ENCODE results near the gene BOLA1.

BOLA1 gene

GRCh38 chr1:149887456-149888246 lies 11.7 kb upstream of the BOLA1 start:
- peak; percentile 95 to 97 for DNase-seq

DNA sequence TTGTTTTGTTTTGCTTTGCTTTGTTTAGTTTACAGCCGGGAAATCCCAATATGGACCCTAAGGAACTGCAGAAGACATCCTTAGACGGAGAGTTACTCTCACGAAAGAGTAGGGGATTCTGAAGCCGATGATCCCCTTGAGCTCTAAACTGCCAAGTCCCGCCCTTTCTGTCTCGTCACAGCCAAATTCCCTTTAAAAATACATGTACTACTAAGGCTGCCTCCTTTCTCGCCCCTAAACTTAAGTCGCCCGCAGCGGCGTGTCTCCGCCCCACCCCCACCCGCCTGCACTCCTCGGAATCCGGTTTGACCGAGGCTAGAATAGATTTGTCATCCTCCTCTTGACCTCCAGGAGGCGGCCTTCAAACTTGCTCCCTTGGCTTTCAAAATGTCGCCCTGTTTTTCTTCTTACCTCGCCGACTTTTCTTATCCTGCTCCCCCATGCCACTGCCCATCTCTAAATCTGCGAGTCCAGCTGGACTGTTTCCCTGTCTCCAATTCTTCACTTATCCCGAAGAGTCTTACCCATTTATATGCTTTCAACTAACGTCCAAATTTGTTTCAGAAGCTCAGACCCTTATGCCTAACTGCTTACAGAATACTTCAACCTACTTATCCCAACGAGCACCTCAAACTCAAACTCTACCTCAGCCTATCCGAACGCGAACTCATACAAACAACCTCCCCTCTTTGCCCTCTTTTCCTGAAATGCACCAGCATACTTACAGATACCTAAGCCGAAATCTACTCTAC lies 10.9 kb upstream of the BOLA1 start:
- peak; percentile 76 to 86 for DNase-seq

DNA sequence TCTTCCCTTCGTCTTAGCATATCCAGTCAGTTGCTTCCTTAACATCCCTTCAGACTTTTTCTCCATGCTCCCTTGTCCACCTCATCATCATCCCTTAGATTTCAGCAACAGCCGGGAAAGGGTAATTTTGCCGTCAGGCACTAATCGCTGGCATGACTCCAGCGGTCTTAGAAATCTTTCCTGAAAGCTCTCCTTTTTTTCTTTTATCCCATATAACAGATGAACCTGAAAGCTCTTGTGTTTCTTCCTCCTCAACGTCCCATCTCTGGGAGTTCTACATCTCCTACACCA lies 10.4 kb upstream of the BOLA1 start:
- DNase-seq = no peak

DNA sequence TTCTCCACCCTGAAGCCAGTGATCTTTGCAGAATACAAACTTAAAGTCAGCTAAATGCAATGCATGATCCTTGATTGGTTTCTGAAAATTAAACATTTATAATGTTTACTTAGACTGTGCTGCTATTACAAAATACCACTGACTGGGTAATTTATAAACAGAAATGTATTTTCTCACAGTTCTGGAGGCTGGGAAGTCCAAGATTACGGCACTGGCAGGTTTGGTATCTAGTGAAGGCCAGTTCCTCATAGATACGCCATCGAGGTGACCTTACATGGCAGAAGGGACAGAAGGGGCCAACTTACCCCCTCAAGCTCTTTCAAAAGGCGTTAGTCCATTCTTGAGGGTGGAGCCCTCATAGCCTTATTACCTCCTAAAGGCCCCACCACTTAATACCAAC lies 2.8 kb upstream of the BOLA1 start:
- DNase-seq = peak; percentile 53 to 59

DNA sequence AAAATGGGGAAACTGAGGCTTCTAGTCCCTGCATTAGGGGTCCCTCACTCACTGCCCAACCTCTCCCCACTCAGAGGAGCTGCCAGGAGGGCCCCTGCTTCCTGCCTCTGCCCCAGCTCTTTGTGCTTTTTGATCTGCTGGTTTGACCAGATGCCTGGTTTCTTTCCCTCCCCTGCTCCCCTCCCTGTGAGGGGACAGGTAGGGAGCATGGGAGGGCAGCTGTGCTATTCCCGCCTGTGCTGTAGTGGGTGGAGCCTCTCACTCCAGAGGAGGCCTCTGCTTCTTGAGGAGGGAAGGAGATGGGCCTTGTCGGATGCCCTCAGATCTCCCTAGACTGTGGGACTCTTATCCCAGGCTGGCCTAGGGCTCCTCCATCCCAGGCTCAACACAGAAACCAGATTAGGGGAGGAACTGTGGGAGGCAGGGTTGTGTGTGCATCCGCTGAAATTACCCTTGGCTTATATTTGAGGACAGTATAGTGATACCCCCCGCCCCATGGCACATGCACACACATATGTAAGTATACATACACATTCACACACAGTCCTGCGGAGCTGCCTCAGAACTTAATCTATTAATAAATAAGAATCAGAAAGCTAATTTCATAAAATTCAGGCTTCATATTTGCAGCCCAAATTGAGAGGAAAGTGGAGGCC lies 4.6 kb downstream of the BOLA1 start:
- no peak for DNase-seq

- DNase-seq = no peak
These were observed 7.3 kb downstream of the BOLA1 start for GRCh38 chr1:149906570-149907075.

DNA sequence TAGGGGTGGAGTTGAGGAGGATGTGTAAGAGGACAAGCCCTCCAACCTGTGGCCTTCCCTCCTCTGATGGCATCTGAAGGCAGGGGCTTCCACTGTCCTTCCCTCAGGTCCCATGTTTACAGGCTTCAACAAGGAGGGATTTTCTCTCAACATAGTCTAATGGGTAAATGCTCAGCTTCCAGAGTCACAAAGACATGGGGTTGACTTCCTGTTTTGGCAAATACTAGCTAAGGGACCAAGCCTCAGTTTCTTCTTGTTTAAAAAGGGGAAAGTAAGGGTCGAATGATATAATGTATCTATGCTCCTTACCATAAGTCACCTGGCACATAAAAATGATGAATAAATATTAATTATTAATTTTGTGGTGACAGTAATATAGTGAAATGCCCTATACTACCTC lies 15.2 kb downstream of the BOLA1 start:
- DNase-seq = no peak

DNA sequence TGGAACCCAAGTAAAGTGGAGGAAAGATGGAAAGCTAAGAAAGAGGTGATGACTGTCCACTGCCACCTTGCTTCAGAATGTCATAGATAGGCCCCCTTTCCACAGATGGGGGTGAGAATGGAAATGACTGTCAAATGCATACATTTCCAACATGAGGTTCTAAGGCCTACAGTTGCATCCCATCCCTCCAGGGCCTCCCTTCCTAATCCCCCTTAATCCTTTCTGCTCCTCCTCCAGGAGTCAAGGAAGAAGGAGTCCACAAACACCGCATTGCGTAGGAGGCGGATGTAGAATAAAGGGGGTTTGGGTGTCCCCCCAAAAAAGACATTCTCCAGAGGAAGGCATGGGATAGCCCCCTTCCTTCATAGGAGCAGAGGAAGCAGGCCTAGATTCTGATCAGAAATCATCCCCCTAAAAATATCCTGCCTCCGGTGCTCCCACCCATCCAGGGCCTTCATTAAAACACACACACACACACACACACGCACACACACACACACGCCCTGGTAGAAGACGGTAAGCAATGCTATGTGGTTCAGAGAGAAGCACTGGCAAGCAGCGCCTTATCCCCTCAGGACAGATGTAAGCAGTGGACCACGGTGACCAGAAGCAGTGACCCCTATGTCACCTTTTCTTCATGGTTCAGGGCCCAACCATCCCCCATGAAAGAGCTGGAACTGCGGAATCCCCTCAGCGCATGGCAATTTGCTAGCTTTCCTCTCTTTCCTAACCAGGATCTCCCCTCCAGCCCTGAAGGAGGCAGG lies 16.2 kb downstream of the BOLA1 start:
- DNase-seq = no peak

DNA sequence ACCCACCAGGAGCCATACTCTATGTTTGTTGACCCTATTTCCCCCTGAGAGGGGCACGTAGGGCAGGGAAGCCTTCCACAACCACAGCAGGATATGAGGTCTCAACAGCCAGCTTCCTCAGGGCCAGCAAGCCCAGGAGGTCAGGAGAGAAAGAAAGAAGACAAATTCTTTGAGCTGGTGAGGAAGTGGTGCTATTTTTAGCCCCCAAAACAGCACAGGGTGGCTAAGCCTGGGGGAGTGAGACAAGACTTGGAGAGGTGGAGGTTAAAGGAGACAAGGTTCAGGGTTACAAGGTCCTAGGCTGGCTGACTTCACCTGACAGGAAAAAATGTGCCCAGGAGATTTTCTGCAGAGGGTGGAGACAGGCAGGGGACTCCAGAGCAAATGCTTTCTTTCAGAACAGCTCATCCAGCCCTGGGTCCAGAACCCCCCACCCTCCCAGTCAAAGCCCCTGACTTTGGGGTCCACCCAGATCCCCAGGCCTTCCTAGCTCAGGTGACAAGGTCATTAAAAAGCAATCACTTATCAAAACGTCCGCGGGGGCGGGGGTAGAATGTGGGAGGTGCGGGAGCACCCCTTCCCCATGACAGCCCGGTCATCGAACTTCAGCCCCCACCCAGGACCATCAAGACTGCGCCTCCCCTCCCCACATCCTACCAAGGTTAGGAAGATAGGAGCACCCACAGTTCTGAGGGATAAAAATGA lies 17.0 kb downstream of the BOLA1 start:
- DNase-seq = no peak

GRCh38 chr1:149916898-149917252 lies 17.5 kb downstream of the BOLA1 start:
- DNase-seq = no peak

DNA sequence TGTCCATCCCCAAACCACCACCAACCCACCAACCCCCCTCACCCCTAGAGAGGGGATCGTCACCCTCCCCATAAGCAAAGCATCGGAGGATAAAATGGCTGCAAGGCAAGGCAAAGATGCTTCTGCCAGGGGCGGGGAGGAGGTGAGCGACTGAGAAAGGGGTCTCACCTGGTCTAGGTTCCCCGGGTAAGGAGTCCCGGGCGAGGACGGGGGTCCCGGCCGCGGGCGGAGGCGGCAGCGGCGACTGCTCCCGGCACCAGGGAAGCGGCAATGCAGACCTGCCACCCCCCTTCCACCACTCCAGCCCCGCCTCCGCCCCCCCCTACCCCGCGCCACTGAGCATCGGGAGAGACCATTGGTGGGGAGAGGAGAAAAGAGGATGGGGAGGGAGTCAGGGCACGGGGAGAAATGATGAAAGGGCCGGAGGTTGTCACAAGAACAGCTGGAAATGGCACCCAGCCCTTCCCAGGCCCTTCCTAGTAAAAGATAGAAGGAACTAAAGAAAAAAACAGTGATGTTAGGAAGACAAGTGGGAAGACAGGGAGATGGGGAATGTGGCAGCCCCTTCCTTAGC lies 18.3 kb downstream of the BOLA1 start, which contains the start of gene SV2A:
TSS of gene SV2A (minus strand) at position 274 of the 574 bp plus-strand sequence. CDS start 4,004 bp downstream, outside the sequence.
- DNase-seq = no peak

GRCh38 chr1:149923626-149924025 lies 24.3 kb downstream of the BOLA1 start:
- no peak for DNase-seq

- no peak for DNase-seq
These were observed 26.0 kb downstream of the BOLA1 start for GRCh38 chr1:149925345-149925744.

DNA sequence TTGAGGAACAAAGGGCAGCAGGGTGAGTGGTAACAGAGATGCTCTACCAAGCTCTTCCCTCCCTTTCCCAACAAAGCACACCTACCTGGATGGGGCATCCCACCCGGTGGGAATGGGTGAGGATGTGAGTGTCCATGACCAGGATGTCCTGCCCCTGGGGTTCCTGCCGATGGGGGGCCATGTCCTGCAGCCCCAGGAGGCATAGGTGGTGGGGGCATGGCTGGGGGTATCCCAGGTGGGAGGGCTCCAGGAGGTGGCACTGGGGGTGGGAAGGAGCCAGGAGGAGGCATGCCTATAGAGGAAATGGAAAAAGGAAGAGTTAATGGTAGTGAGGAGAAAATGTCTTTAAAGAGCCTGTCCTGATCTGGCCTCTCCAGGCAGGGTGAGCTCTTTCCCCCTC lies 26.4 kb downstream of the BOLA1 start:
- DNase-seq = no peak

- DNase-seq = no peak
These were observed 26.9 kb downstream of the BOLA1 start for GRCh38 chr1:149926296-149926695.

DNA sequence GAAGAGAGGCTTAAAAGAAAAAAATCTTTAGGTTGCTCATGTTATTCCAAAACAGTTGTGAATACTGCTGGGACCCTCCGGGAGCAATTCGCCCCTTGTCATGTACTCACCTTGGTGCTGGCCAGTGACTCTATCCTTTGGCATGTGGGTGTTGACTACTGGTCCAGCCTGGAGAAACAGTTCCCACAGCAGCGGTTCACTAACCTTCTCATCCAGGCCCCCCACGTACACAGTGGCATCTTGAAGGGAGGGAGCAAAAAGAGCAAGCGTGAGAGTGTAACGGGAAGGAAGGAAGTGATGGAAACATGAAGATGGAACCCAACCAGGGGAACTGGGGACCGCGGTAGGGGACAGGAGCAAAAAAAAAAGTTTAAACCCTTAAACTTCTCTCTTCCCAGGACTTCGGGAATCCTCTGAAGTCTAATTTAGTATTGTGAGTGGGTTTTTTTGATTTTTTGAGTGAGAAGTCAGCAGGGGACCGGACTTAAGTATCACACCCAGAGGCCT lies 27.7 kb downstream of the BOLA1 start:
- no peak for DNase-seq

- DNase-seq = peak; percentile 90 to 94
These were observed 28.4 kb downstream of the BOLA1 start, which contains the start of gene SF3B4 for GRCh38 chr1:149927563-149928400. SF3B4 (minus strand) TSS chr1:149927803; CDS start chr1:149927759, 44 bp downstream.

DNA sequence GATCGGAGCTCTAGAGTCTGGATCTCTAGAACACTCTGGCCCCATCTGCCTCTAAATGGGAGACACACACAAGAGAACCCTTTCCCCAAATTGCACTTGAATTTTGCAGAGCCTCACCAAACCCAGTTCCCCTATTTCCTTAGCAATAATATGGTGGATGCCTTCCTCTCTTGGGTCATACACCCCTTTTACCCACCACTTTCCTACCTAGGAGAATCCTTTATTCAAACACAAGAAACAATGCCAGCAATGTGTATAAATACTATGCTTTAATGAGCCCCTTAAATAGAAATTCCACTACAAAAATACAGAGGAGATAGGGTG lies 29.0 kb downstream of the BOLA1 start:
- DNase-seq = no peak

- DNase-seq = peak; percentile 33 to 37
These were observed 30.5 kb downstream of the BOLA1 start for GRCh38 chr1:149929856-149930255.

- DNase-seq = peak; percentile 52 to 59
These were observed 31.9 kb downstream of the BOLA1 start for GRCh38 chr1:149931212-149931790.

All from inflammatory macrophage treated with lipopolysaccharide for 1 hour (primary cell).